Loucy (cell line): ENCODE measurements around the gene TNNC1.

Experiments used
- H2AFZ ChIP-seq: fragments of 200-600 bp; sonication (generic); 2 replicates; pipeline ENCODE4 v1.6.0; 2016; ENCODE audit warnings: antibody characterized with exemption, mild to moderate bottlenecking, low read length, moderate library complexity
- H3F3A ChIP-seq: fragments of 200-600 bp; 2 replicates; pipeline ENCODE4 v1.6.0; 2016; ENCODE audit warnings: antibody characterized with exemption, low read depth, mild to moderate bottlenecking
- H3K27me3 ChIP-seq: fragments of 200-600 bp; sonication (generic); 2 replicates; pipeline ENCODE4 v1.6.1; 2014; ENCODE audit warnings: low read length, mild to moderate bottlenecking; ENCODE audit not compliant: insufficient read depth, poor library complexity, severe bottlenecking
- H3K36me3 ChIP-seq: fragments of 200-600 bp; sonication (generic); 2 replicates; pipeline ENCODE4 v1.6.1; 2016; ENCODE audit warnings: low read length; ENCODE audit not compliant: insufficient read depth
- H3K4me1 ChIP-seq: fragments of 200-600 bp; sonication (generic); 2 replicates; pipeline ENCODE4 v1.5.1; 2014; ENCODE audit warnings: low read length, mild to moderate bottlenecking; ENCODE audit not compliant: insufficient read depth, poor library complexity, severe bottlenecking
- H3K4me2 ChIP-seq: fragments of 200-600 bp; sonication (generic); 2 replicates; pipeline ENCODE4 v1.6.0; 2014; ENCODE audit warnings: antibody characterized with exemption, low read length, low read depth, mild to moderate bottlenecking; ENCODE audit not compliant: poor library complexity, severe bottlenecking
- H3K4me3 ChIP-seq: fragments of 200-600 bp; sonication (generic); 2 replicates; pipeline ENCODE4 v1.5.1; 2014; ENCODE audit warnings: low read length, mild to moderate bottlenecking, mixed read lengths; ENCODE audit not compliant: poor library complexity, severe bottlenecking
- H3K79me2 ChIP-seq: fragments of 200-600 bp; sonication (generic); 2 replicates; pipeline ENCODE4 v1.6.1; 2014; ENCODE audit warnings: low read length; ENCODE audit not compliant: insufficient read depth
- H3K9ac ChIP-seq: fragments of 200-600 bp; sonication (generic); 2 replicates; pipeline ENCODE4 v1.6.0; 2014; ENCODE audit warnings: mild to moderate bottlenecking, low read depth, low read length, moderate library complexity; ENCODE audit not compliant: poor library complexity, severe bottlenecking
- H3K9me2 ChIP-seq: fragments of 200-600 bp; sonication (generic); replicated peaks from 2 replicates; pipeline ENCODE4 v1.6.1; 2016; ENCODE audit warnings: low read depth, low read length, mixed read lengths
- H3K9me3 ChIP-seq: fragments of 200-600 bp; sonication (generic); 2 replicates; pipeline ENCODE4 v1.6.1; 2014; ENCODE audit warnings: mild to moderate bottlenecking, antibody characterized with exemption, low read length, low read depth; ENCODE audit not compliant: insufficient read depth
- H4K20me1 ChIP-seq: fragments of 200-600 bp; sonication (generic); 2 replicates; pipeline ENCODE4 v1.6.0; 2014; ENCODE audit warnings: antibody characterized with exemption, low read length, mild to moderate bottlenecking; ENCODE audit not compliant: insufficient read depth, poor library complexity, severe bottlenecking
- CTCF ChIP-seq: fragments of 200-600 bp; sonication (generic); conservative IDR thresholded peaks from 2 replicates; pipeline ENCODE4 v1.5.1; 2014; ENCODE audit warnings: mild to moderate bottlenecking, antibody characterized with exemption, low read length
- EZH2phosphoT487 ChIP-seq: fragments of 200-600 bp; IDR thresholded peaks from 2 replicates; pipeline ENCODE4 v1.6.1; 2018; ENCODE audit warnings: antibody characterized with exemption, mild to moderate bottlenecking, moderate library complexity, borderline replicate concordance

TNNC1 gene

GRCh38 chr3:52403955-52404354 lies 49.9 kb downstream of the TNNC1 start:
- no peaks in the 10 kb centered on the region for H3K9me3 ChIP-seq
- TF ChIP-seq CTCF: no peak
- TF ChIP-seq EZH2phosphoT487: no peak
- H3K9me2 ChIP-seq: no peaks in the 10 kb centered on the region
- H3K9ac ChIP-seq: no peak overlapping the region
- H3F3A ChIP-seq: no peaks in the 10 kb centered on the region
- peaks cover 19% of the 10 kb centered on the region for H3K4me1 ChIP-seq
- H3K79me2 ChIP-seq: peaks cover 43% of the 10 kb centered on the region
- no peak overlapping the region for H3K4me2 ChIP-seq
- peaks cover 64% of the 10 kb centered on the region; the same call in 1 of the 2 replicates for H3K36me3 ChIP-seq
- no peak overlapping the region for H2AFZ ChIP-seq
- H4K20me1 ChIP-seq: peaks cover 14% of the 10 kb centered on the region
- H3K27me3 ChIP-seq: no peaks in the 10 kb centered on the region
- H3K4me3 ChIP-seq: no peak overlapping the region

GRCh38 chr3:52403271-52403841 lies 50.5 kb downstream of the TNNC1 start:
- Histone ChIP-seq H3K4me3 (no peak overlapping the region), H3K9ac (no peak overlapping the region), H3K4me1 (peaks cover 13% of the 10 kb centered on the region), H4K20me1 (peaks cover 10% of the 10 kb centered on the region), H3K36me3 (peaks cover 64% of the 10 kb centered on the region; the same call in 1 of the 2 replicates), H2AFZ (no peak overlapping the region), H3F3A (no peaks in the 10 kb centered on the region), H3K4me2 (no peak overlapping the region), H3K9me3 (no peaks in the 10 kb centered on the region), H3K9me2 (no peaks in the 10 kb centered on the region), H3K79me2 (peaks cover 37% of the 10 kb centered on the region), H3K27me3 (no peaks in the 10 kb centered on the region)
- TF ChIP-seq CTCF (no peak), EZH2phosphoT487 (no peak)

- H3K36me3 ChIP-seq: peaks cover 63% of the 10 kb centered on the region; the same call in 1 of the 2 replicates
- TF ChIP-seq EZH2phosphoT487 (no peak), CTCF (no peak)
- H3K79me2 ChIP-seq: peaks cover 31% of the 10 kb centered on the region
Measured at GRCh38 chr3:52402706-52403270, 51.1 kb downstream of the TNNC1 start.

More at GRCh38 chr3:52402706-52403270, 51.1 kb downstream of the TNNC1 start:
- Histone ChIP-seq H3K4me3 (no peak overlapping the region), H3K4me1 (peaks cover 11% of the 10 kb centered on the region), H3K9me3 (no peaks in the 10 kb centered on the region), H2AFZ (no peak overlapping the region), H3K4me2 (no peak overlapping the region), H4K20me1 (peaks cover 8% of the 10 kb centered on the region), H3K9me2 (no peaks in the 10 kb centered on the region), H3K9ac (no peak overlapping the region), H3F3A (no peaks in the 10 kb centered on the region), H3K27me3 (no peaks in the 10 kb centered on the region)
